Activated naive CD4-positive, alpha-beta T cell (primary cell): ENCODE data around the gene CTSV.
"Not testable (repeated sequence)": the region's sequence is repeated elsewhere in the genome, so short reads cannot be mapped to it uniquely, and the experiment has no call there.

ENCODE experiments used
- DNase-seq, 4 experiments: peaks; one replicate each; lab custom pipeline; 2025; lab: John Stamatoyannopoulos, UW

The CTSV gene

GRCh38 chr9:97041898-97042297, 3.0 kb upstream of the CTSV start:
- DNase-seq: no peak

DNA sequence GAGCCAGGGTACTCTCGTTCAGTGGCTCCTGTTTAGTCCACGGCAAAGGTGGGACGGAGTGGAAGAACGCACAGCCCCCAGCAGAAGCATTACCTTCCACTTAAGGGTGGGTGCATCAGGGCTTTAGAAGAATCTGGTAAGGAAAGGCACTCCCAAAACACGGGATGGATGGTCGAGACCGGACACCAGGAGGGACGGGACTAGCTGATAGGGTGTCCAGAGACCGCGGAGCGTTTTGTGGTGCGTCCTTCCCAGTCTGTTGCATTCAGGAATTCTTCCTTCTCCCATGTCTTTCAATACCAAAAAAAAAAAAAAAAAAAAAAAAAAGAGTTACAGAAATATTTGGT, 545 bp upstream of the CTSV start:
- DNase-seq: no peak

- DNase-seq: not testable (repeated sequence)
Measured at GRCh38 chr9:97023505-97023904, 15.4 kb downstream of the CTSV start.

DNA sequence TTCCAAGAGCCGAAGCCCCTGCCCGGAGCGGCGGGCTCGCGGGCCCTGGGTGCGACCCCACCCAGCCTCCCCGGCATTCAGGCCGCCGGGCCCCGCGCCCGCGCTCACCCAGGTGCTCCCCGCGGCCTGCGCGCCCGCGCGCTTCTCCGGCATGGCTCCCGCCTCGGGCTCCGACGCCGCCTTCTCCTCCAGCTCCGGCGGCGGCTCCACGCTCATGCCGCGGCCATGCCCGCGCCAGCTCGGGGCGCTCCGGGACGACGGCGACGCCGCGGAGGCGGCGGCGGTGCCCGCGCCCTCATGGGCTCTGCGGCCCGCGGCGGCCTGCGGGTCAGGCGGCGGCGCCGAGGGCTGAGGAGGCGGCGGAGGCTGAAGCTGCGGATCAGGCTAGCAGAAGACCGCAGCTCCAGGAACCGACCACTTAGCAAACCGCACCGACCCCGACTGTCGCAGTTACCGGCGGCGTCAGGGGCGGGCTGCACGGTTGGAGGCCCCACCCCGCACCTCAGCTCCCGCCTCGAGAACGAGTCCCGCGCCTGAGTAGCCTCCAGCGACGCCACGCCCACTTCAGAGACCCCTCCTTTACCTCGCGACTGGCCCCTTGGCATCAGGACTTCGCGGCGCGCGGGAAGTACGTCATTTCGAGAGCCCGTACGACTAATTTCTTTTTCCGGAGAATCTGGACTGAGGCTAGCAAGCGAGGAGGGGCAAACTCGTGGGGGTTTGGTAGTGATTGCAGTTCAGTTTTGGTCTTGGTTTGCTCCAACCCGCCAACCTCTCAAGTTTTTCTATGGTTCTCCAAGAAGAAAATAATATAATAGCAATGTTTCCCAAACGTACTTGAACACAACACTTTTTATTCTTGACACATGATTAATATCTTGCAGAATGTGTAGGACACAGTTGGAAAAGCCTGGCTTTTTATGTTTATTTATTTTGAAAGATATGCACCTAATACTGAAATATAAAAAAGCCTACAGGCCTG, 25.5 kb downstream of the CTSV start:
- DNase-seq: peak; percentile 27 to 59 (median 42)

DNA sequence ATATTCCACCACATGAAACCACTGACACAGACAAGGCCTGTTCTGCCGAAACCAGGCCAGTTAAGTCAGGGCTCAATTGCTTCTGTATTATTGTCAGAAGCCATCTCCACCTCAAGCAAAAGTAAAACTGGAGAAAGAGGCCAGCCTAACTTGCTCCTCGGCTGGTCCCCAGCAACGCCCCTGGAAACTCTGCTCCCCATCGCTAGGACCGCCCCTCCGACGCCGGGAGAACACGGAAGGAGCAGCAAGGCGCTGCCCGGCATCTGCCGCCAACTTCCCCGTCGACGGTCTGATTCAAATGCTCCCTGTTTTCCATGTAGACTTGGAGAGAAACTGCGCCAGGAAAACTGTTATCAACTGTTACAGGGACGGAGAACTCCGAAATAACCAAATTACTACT, 26.3 kb downstream of the CTSV start:
- not testable (repeated sequence) for DNase-seq

DNA sequence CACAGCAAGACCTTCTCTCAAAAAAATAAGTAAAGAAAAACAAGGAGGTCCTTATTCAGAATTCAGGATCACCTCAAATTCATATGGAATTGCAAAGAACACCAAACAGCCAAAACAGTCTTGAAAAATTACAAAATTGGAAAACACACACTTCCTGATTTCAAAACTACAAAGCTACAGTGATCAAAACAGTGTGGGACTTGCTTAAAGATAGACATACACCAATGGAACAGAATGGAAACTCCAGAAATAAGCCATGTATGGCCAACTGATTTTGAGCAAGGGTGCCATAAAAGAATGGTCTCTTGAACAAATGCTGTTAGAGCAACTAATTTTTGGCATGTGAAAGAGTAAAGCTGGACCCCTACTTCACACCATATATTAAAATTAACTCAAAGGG, 36.7 kb downstream of the CTSV start:
- DNase-seq: not testable (repeated sequence)

- not testable (repeated sequence) for DNase-seq
Measured at GRCh38 chr9:97001338-97001737, 37.6 kb downstream of the CTSV start.

- not testable (repeated sequence) for DNase-seq
Measured at GRCh38 chr9:97000139-97000787, 38.7 kb downstream of the CTSV start.

GRCh38 chr9:96999733-97000132, 39.2 kb downstream of the CTSV start:
- DNase-seq: not testable (repeated sequence)

DNA sequence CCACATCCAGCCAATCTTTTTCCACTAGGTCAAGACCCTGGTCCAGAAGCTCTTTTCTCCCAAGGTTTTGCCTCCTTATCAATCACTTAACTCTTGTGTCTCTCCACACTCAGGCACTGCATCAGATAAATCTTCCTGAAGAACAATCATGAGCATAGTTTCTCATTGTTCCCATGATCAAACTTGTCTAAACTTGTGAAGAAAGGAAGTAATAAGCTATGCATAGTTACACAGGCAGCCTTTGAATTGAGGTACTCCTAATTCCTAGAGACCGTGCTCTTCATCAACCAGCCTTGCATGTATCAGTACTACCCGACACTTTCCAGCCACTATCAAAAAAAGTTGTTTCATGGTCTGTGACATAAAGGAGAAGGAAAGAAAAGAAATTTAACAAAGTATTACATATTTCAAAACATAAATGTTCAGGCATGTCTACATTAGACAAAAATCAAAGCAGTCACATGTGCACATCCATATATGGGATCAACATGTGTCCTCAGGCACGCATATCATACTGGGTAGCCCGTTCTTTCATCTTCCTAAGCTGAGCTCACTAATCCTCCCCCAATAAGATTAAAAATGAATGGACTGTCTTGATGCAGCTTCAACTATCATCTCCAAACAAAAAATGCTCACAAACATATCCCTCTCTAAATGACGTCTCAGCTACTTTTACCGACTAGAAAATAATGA, 41.8 kb downstream of the CTSV start:
- not testable (repeated sequence) for DNase-seq

GRCh38 chr9:96994531-96995016, 44.4 kb downstream of the CTSV start:
- DNase-seq: not testable (repeated sequence)

GRCh38 chr9:96992303-96992702, 46.6 kb downstream of the CTSV start:
- not testable (repeated sequence) for DNase-seq

DNA sequence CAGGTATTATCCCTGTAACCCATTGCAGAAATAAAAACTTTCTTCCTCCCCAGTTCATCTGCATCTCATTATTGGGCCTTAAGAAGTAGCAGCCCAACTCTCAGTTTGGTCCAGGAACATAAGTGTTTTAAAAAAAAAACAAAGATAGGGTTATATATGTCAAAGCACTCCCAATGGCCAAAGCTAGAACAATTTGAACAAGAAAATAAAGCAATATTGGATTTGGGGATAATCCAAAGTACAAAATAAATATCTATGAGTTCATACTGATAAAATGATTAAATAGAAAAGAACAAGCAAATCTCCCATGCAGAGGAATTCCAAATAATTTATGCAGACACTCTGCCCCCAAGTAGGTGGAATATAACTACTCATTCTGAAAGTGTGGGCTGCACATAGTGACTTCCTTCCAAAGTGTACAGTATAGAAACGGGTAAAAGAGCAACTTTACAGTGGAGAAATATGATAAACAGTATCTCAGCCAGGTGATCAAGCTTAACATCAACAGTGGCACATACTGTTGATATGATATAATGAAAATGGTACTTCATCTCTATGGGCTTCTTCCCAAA, 49.1 kb downstream of the CTSV start:
- not testable (repeated sequence) for DNase-seq

- DNase-seq: not testable (repeated sequence)
Measured at GRCh38 chr9:96984887-96985286, 54.1 kb downstream of the CTSV start.

DNA sequence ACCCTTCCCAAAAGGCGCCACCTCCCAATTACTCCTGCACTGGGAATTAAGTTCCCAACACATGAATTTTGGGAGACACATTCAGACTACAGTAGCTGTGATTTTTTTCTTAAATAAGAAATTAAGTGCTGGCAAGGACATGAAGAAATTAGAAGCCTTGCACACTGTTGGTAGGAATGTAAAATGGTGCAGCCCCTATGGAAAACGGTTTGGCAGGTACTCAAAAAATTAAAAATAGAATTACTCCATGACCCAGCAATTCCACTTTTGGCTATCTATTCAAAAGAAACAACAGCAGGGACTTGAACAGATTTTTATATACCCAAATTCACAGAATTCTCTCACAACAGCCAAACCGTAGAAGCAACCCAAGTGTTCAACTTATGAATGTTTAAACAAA, 54.8 kb downstream of the CTSV start:
- not testable (repeated sequence) for DNase-seq

GRCh38 chr9:96983496-96984122, 55.3 kb downstream of the CTSV start:
- not testable (repeated sequence) for DNase-seq
